Transverse colon (tissue), 4 donors: Measurements from ENCODE around the gene SSTR5. TPM values are rescaled to one million over a fixed set of nuclear protein-coding genes. Genes with fewer than 3 reads are reported as not detected.

Experiments used
- DNase-seq: peaks from one replicate; pipeline ENCODE4 v3.0.0-alpha.2; 2019
- H3K27ac ChIP-seq, 4 donors: fragments of 200-600 bp; sonication (generic); 2 replicates each; pipeline ENCODE4 v1.5.1; 2016 to 2018; ENCODE audit warnings: inconsistent platforms in 4 of 4
- H3K27me3 ChIP-seq: fragments of 200-600 bp; sonication (generic); 2 replicates; pipeline ENCODE4 v1.5.1; 2017; ENCODE audit warnings: inconsistent platforms
- H3K36me3 ChIP-seq, 4 donors: fragments of 200-600 bp; sonication (generic); 2 replicates each; pipeline ENCODE4 v1.5.1; 2017 to 2019; ENCODE audit warnings: inconsistent platforms in 4 of 4
- H3K4me1 ChIP-seq, 4 donors: fragments of 200-600 bp; sonication (generic); 2 replicates each; pipeline ENCODE4 v1.5.1; 2017 to 2020; ENCODE audit warnings: inconsistent platforms in 4 of 4
- H3K4me3 ChIP-seq, 4 donors: fragments of 200-600 bp; sonication (generic); 1 replicate in 1 of 4; 2 replicates in 3 of 4; pipeline versions ENCODE4 v1.5.1 to v1.6.1; 2017 to 2019; ENCODE audit warnings: inconsistent platforms in 4 of 4
- H3K9me3 ChIP-seq, 2 donors: fragments of 200-600 bp; sonication (generic); 2 replicates each; pipeline ENCODE4 v1.5.1; 2017 to 2019; ENCODE audit warnings: inconsistent platforms in 2 of 2
- CTCF ChIP-seq, 5 experiments: fragments of 200-600 bp in 3 of 5; fragments of 450-650 bp in 2 of 5; sonication (generic) in 3 of 5; IDR thresholded peaks; 1 replicate in 2 of 5; 2 replicates in 3 of 5; pipeline ENCODE4 v1.5.1; 2016 to 2017; ENCODE audit warnings: antibody characterized with exemption in 5 of 5, inconsistent platforms in 3 of 5, mild to moderate bottlenecking in 2 of 5, moderate library complexity in 1 of 5
- EP300 ChIP-seq: sonication (generic); formaldehyde crosslinking; IDR thresholded peaks from one replicate; pipeline ENCODE4 v1.6.1; 2017; ENCODE audit warnings: antibody characterized with exemption, low read depth
- POLR2A ChIP-seq: fragments of 450-650 bp; IDR thresholded peaks from one replicate; pipeline ENCODE4 v1.6.1; 2016; ENCODE audit warnings: antibody characterized with exemption, mild to moderate bottlenecking, moderate library complexity
- POLR2AphosphoS5 ChIP-seq, 3 donors: sonication (generic); formaldehyde crosslinking; IDR thresholded peaks; one replicate each; pipeline ENCODE4 v1.6.1; 2016; ENCODE audit warnings: antibody characterized with exemption in 3 of 3
- WGBS, 2 donors: methylation state at CpG; one replicate each; pipeline ENCODE4 v1.1.5; 2018; ENCODE audit warnings: low coverage in 1 of 2; 5-methylcytosine and 5-hydroxymethylcytosine counted together
- in situ Hi-C, 4 donors: fragments of 200-750 bp; cut with MboI; loops; one replicate each; pipeline versions ENCODE4 v1.15.0 to v1.15.1; 2017; ENCODE audit warnings: low sequenced_read_pairs in 3 of 4, low pct_ligation_motif_present in 1 of 4, low pct_unique_long_range_greater_than_20kb in 1 of 4
- intact Hi-C: fragments of 100-400 bp; cut with DNase I; formaldehyde crosslinking; loops from one replicate; pipeline ENCODE4 v1.15.1; 2023; ENCODE audit warnings: low total_unique reads
- total RNA-seq, 4 donors: library from RNA; depleted of rRNA; stranded (reverse); fragments of >200 nt; gene quantifications; one replicate each; pipeline ENCODE4 v1.1.0, GENCODE V29; 2016

Gene SSTR5
- total RNA-seq, 4 donors from 2014 or later = not detected

GRCh38 chr16:1126044-1126443 lies 53.5 kb downstream of the SSTR5 start:
- 49% methylated on average over 13 of the region's 17 CpGs; no CpG with 5 or more reads in 1 of the 2 donors for WGBS, 2 donors
- Histone ChIP-seq H3K9me3 (no peaks in the 10 kb centered on the region), H3K36me3 (no peaks in the 10 kb centered on the region), H3K27me3 (no peaks in the 10 kb centered on the region), H3K4me1 (no peaks in the 10 kb centered on the region), H3K27ac (no peak overlapping the region), H3K4me3 (no peak overlapping the region)
- intact Hi-C loops = no loop called here
- in situ Hi-C loops = no loop called here
- TF ChIP-seq EP300 (no peak), CTCF (IDR thresholded peaks at IDR 0.05) (no peak), POLR2AphosphoS5 (IDR thresholded peaks at IDR 0.05) (no peak), POLR2A (no peak)
- no peak for DNase-seq

- Histone ChIP-seq H3K4me3 (no peak overlapping the region), H3K36me3 (no peaks in the 10 kb centered on the region), H3K9me3 (no peaks in the 10 kb centered on the region), H3K27me3 (no peaks in the 10 kb centered on the region), H3K4me1 (no peaks in the 10 kb centered on the region), H3K27ac (no peak overlapping the region)
- in situ Hi-C loops (no loop called here), intact Hi-C loops (no loop called here)
- 41% methylated on average over 9 of the region's 10 CpGs; no CpG with 5 or more reads in 1 of the 2 donors for WGBS, 2 donors
- no peak for DNase-seq
- TF ChIP-seq POLR2AphosphoS5 (IDR thresholded peaks at IDR 0.05) (no peak), CTCF (IDR thresholded peaks at IDR 0.05) (no peak), POLR2A (no peak), EP300 (no peak)
These were observed 54.0 kb downstream of the SSTR5 start for GRCh38 chr16:1126586-1126985.

GRCh38 chr16:1127101-1127500 lies 54.6 kb downstream of the SSTR5 start:
- no peaks in the 10 kb centered on the region for H3K27me3 ChIP-seq
- TF ChIP-seq POLR2A (no peak), EP300 (no peak), POLR2AphosphoS5 (IDR thresholded peaks at IDR 0.05) (no peak), CTCF (IDR thresholded peaks at IDR 0.05) (no peak)
- 48% methylated on average over 16 of the region's 16 CpGs; no CpG with 5 or more reads in 1 of the 2 donors for WGBS, 2 donors

GRCh38 chr16:1127971-1128715 lies 55.6 kb downstream of the SSTR5 start:
- H3K36me3 ChIP-seq = no peaks in the 10 kb centered on the region
- TF ChIP-seq POLR2A = no peak
- TF ChIP-seq EP300 = no peak
- no peak for TF ChIP-seq CTCF (IDR thresholded peaks at IDR 0.05)
- no peak for TF ChIP-seq POLR2AphosphoS5 (IDR thresholded peaks at IDR 0.05)
- H3K4me3 ChIP-seq = no peak overlapping the region
- no peaks in the 10 kb centered on the region for H3K9me3 ChIP-seq
- H3K4me1 ChIP-seq = no peaks in the 10 kb centered on the region
- in situ Hi-C loops = no loop called here
- no peak overlapping the region for H3K27ac ChIP-seq
- intact Hi-C loops = no loop called here
- WGBS, 2 donors = 85% methylated on average over 23 of the region's 31 CpGs; no CpG with 5 or more reads in 1 of the 2 donors
- peaks cover 8% of the 10 kb centered on the region for H3K27me3 ChIP-seq
- no peak for DNase-seq

More at GRCh38 chr16:1127101-1127500, 54.6 kb downstream of the SSTR5 start:
- H3K4me1 ChIP-seq = no peaks in the 10 kb centered on the region
- H3K9me3 ChIP-seq = no peaks in the 10 kb centered on the region
- DNase-seq = no peak
- H3K36me3 ChIP-seq = no peaks in the 10 kb centered on the region
- no peak overlapping the region for H3K27ac ChIP-seq
- intact Hi-C loops (no loop called here), in situ Hi-C loops (no loop called here)
- H3K4me3 ChIP-seq = no peak overlapping the region
